ENCODE measurements around the gene PTPRR.

DNA sequence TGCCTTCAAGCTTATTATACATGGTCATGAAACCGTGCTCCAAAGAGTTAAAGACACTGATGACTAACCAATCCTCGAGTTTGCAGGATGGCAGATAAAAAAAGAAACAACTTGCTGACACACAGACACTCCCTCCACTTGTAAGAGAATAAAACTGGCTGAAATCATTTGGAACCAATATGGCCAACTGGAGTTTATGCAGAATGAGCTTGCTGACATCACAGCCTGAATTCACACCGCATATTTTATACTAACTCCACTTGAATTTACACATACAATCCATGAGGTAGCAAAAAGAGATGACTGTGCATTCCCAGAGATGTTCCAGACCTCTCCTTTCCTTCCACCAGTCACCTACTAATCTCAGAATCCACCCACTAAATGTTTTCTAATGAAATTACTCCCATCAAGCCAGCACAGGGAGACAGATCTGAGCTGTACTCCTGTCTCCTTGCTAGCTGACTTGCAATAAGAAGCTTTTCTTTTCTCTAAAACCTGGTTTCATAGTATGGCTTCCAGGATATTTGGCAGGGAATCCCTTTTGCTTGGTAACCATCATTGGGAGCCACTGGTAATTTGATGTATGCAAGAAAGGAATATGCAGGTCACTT, 15.8 kb upstream of the PTPRR start:
- TF ChIP-seq, protein P1, sequence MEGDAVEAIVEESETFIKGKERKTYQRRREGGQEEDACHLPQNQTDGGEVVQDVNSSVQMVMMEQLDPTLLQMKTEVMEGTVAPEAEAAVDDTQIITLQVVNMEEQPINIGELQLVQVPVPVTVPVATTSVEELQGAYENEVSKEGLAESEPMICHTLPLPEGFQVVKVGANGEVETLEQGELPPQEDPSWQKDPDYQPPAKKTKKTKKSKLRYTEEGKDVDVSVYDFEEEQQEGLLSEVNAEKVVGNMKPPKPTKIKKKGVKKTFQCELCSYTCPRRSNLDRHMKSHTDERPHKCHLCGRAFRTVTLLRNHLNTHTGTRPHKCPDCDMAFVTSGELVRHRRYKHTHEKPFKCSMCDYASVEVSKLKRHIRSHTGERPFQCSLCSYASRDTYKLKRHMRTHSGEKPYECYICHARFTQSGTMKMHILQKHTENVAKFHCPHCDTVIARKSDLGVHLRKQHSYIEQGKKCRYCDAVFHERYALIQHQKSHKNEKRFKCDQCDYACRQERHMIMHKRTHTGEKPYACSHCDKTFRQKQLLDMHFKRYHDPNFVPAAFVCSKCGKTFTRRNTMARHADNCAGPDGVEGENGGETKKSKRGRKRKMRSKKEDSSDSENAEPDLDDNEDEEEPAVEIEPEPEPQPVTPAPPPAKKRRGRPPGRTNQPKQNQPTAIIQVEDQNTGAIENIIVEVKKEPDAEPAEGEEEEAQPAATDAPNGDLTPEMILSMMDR (IDR thresholded peaks at IDR 0.05; ENCODE audit: low read depth, low read length, poor library complexity, severe bottlenecking) = no peak
- no peak for TF ChIP-seq EZH2phosphoT487 (IDR thresholded peaks at IDR 0.05; ENCODE audit: borderline replicate concordance, low read length)

Data from DOHH2 (cell line).